Activated CD4-positive, CD25-positive, alpha-beta regulatory T cell treated with anti-CD3 and anti-CD28 coated beads, Interleukin-2, amount 50 U/mL, for 24 hours (primary cell): Measurements from ENCODE around the gene MSLN.
"Not testable (repeated sequence)": the region's sequence is repeated elsewhere in the genome, so short reads cannot be mapped to it uniquely, and the experiment has no call there.

Source experiments
- ATAC-seq, 2 donors: fragments of 150-1000 bp; cut with Tn5 transposase; one replicate each; pipeline ENCODE4 v1.10.0; 2021; ENCODE audit warnings: mild to moderate bottlenecking in 1 of 2, moderate library complexity in 1 of 2

Gene MSLN

DNA sequence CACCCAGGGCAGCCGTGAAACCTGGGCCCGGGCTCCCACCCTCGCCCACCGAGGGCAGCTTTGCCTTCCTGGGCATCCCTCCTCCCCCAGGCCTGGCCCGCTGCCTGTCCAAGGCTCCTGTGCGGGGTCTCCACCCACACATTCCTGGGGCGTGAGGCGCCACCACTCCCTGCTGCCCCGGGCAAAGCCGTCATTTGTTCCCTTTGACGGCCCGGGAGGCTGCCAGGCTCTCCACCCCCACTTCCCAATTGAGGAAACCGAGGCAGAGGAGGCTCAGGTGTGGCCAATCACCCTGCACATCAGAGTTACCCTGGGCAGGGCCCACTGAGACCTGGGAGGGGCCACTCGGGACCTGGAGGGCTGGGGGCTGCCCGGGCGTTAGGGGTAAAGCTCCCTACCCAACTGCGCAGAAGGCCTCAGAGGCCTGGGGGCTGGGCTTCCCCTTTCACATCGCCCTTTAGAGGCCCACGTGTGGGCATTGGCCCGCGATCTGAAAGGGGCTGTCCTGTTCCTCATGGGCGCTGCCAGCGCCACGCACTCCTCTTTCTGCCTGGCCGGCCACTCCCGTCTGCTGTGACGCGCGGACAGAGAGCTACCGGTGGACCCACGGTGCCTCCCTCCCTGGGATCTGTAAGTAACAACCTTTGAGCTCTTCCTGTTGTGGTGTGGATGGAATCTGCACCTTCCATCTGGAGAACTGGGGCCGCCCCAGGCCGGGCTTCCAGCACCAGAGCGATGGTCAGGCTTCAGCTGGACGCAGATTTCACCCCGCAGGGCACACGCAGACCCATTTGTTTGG, at the start of gene MSLN:
TSS of gene MSLN (plus strand) at position 190 of the 799 bp plus-strand sequence. CDS start 1,947 bp downstream, outside the sequence.
- ATAC-seq = no peak

DNA sequence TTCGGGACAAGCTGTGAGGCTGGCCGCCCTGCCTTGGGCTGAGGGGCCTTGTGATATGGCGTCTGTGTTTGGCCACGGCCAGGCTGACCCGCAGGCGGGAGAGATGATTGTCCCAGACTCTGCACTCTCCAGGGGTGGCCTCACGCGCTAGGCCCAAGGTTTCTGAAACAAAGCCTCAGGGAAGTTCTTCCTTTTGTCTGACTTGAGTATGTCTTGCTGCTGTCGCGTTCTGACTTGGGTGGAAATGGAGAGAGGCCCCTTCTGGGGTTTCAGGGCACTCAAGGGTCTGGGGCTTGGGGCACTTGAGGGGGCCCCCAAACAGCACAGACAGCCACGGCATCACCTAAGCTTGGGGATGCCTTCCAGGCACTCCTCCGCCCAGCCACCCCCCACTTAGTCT, 49.5 kb upstream of the MSLN start:
- ATAC-seq = no peak

DNA sequence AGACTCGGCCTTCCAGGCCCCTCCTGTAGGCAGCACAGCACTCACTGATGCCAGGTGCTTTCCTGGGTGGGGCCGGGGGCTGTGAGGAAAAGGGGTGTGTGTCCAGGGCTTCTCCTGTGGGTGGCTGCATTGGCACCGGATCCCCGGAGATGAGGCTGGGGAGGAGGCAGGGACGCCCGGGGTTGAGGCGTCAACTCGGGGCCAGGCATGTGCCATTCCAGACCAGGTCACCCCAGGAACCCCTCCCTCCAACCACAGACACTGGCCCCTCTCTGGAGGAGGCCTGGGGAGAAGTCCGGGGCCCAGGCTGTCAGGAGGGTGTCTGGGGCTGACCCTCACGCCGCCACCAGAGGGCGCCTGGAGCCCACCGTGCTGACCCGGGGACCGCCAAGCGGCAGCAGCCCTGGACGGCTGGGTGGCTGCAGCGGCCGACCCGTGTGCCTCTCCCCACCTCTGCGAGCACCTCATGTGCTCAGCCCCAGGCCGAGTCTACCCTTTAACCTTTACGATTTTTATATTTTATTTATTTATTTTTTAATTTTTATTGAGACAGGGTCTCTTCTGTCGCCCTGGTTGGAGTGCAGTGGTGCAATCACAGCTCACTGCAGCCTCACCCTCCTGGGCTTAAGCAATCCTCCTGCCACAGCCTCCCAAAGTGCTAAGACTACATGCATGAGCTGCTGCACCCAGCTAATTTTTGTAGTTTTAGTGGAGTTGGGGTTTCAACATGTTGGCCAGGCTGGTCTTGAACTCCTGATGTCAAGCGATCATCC, 48.8 kb upstream of the MSLN start:
- ATAC-seq = peak; percentile 64 to 66

DNA sequence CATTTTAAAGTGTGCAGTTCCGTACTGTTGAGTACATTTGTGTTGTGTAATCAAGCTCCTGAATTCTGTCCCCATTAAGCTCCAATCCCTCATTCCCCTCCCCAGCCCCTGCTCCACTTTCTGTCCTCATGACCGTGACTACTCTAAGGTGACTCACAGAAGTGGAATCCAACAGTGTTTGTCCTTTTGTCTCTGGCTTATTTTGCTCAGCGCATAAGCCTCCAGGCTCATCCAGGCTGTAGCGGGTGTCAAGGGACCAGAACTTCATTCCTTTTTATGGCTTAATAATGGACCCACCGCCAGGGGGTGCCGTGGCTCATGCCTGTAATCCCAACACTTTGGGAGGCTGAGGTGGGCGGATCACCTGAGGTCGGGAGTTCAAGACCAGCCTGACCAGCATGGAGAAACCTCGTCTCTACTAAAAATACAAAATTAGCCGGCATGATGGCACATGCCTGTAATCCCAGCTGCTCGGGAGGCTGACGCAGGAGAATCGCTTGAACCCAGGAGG, 47.7 kb upstream of the MSLN start:
- not testable (repeated sequence) for ATAC-seq

DNA sequence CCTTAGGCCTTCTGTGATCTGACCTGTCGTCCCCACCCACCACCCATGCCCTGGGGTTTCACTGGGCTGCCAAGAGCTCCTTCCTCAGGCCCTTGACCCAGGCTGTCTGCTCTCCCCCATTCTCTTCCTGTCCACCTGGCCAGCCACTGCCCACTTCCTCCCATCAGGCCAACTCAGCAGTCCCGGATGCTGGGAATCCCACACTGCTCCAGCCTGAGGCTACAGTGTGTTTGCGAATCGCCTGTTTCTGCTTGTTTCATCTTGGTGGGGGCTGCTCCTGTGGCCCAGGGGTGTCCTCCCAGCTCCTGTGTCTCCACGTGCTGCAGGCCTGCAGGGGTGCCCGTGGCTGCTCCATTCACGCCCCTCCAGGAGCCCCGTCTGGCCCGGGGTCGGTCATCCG, 46.5 kb upstream of the MSLN start:
- ATAC-seq = no peak

DNA sequence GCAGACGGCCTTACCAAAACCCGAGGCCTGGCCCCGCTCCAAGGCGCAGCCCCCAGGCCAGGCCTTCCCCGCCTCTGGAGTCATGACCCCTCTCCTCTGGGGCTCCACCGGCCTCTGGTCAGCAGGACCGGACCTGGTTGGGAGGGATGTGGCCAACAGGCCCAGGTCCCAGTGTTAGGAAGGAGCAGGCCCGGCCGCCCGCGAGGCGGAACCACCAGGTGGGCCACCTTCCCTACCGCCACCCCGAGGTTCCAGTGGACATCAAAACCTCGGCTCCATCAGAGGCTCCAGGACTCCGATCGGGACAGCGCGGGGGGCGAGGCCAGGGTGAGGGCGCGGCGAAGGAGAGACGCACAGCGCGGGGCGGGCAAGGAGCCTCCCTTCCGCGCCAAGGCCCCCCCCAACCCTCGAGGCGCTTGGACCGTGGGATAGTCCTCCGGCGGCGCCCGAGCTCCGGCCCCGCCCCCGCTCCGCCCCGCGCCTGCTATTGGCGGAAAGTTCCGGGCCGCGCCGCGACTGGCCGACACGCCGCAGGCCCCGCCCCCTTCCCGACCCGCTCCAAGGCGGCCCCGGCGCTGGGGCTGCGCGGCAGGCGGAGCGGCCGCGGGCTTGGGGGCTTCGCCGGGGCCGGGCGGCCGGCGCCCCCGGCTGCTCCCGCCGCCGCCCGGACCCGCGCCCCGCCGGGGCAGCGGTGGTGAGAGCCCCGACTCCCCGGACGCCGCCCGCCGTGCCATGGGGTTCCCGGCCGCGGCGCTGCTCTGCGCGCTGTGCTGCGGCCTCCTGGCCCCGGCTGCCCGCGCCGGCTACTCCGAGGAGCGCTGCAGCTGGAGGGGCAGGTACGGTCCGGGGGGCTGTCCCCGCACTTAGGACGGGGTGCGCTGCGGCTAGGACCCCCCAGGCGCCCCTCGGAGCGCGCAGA, 45.7 kb upstream of the MSLN start, which contains the start of gene METRN:
TSS of gene METRN (plus strand) at position 561 of the 919 bp plus-strand sequence. CDS start at position 733, 172 bp downstream.
- ATAC-seq = peak; percentile 86 to 89

DNA sequence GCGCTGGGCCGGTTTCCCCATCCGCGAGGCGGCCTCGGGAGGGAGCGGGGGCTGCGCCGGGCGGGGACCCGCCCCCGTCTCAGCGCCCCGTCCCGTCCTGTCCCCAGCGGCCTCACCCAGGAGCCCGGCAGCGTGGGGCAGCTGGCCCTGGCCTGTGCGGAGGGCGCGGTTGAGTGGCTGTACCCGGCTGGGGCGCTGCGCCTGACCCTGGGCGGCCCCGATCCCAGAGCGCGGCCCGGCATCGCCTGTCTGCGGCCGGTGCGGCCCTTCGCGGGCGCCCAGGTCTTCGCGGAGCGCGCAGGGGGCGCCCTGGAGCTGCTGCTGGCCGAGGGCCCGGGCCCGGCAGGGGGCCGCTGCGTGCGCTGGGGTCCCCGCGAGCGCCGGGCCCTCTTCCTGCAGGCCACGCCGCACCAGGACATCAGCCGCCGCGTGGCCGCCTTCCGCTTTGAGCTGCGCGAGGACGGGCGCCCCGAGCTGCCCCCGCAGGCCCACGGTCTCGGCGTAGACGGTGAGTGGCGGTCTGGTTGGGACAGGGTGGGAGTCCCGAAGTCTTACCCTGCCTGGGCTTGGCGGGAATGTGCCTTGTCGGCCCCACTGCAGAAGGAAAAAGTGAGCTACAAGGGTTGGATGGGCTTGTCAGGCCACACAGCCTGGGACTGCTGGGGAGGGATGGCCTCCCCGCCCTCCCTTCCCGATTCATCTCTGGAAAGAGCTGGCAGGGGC, 44.9 kb upstream of the MSLN start:
- peak; percentile 20 to 21 for ATAC-seq

DNA sequence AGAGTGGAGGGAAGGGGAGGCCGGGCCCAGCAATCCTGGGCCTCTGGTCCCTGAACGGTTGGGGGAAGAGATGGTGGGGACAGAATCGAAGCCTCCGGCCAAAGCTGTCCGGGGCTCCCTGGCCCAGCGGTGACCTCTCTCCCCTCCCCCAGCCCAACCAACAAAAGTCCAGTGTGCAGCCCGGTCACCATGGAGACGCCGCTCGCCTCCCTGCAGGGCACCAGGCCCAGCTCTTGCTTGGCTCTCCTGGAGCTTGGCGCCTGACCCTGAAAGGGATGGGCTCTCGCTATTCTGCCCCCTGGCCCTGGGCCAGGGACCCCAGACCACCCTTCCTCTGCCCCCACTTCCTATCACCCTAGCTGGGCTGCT, 44.4 kb upstream of the MSLN start:
- no peak for ATAC-seq

DNA sequence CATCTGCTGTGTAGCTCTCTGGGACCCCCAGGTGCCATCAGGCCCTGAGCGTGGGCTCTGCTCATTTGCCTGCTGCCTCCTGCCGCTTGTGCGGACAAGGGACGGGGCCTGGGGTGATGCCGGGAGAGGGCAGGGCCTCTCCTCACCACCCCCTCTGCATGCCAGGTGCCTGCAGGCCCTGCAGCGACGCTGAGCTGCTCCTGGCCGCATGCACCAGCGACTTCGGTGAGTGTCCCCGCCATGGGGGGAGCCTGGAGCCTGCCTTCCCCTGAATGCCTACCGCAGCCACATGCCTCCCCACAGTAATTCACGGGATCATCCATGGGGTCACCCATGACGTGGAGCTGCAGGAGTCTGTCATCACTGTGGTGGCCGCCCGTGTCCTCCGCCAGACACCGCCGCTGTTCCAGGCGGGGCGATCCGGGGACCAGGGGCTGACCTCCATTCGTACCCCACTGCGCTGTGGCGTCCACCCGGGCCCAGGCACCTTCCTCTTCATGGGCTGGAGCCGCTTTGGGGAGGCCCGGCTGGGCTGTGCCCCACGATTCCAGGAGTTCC, 43.7 kb upstream of the MSLN start:
- ATAC-seq = no peak

DNA sequence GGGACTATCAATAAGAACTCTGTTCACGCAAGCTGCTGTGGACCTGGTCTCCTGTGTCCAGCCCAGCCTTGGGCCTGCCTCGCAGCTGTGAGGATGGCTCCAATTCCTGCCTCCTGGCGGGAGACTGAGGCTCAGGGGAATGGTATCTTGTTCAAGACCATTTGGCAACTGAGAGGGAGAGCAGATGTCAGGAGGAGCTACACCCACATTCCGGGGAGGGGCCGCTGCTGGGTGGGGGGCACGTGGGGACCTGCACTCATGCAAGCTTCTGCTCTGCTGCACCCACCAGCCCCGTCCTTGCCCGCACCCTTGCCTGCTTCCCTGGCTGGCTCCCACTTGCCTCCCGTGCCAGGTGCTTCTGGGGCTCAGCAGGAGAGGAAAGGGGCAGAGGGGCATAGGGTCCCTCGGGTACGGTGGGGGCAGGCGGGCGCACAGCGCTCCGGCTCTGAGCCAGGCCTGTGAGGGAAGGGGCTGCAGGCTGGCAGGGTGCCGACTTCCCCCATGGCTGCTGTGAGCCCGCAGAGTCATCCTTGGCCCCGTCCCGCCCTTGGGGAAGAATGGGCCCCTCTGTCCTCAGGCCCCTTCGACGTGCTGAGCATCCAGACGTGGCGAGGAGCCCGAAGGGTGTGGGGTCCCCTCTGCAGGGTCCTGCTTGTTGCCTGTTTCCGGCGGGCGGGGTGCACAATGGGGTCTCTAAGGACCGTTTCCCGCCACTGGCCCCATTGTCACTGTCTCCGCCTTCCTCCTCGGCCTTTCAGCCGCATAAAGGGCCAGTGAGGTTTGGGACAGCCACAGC, 42.9 kb upstream of the MSLN start:
- ATAC-seq = no peak

DNA sequence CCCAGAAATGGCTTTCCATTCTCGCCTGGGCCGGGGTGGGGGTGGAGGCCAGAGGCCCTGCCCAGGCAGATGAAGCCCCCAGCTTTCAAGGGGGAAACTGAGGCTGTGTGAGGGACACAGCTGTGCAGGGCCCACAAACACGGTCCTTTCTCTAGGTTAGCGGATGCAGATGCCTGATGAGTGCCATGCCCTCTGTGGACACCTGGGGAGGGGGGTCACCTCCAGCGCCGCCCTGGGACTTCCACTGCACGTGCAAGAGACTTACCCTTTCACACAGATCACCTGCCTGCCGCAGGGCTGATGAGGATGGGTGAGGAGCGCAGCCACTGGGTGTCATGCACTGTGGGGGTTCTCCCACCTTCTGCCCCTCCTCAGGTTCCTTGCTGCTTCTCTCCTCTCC, 42.1 kb upstream of the MSLN start:
- ATAC-seq = no peak

DNA sequence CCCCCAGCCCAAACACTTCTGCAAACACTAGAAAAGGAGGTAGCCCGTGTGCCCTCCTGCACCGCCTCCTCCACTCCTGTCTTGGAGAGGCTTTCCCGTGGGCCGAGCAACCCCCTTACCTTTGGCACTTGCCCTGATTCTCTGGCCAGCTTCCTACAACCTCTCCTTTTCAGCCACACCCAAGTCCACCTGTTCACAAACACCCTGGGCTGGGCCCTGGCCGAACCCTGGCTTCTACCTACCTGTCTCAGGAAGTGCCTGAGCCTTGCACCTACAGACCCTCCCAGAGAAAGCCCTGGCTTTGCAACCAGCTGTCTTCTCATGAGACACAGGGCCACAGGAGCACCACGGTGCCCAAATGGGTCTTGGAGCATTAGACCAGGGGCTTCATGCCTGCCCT, 41.6 kb upstream of the MSLN start:
- ATAC-seq = no peak

DNA sequence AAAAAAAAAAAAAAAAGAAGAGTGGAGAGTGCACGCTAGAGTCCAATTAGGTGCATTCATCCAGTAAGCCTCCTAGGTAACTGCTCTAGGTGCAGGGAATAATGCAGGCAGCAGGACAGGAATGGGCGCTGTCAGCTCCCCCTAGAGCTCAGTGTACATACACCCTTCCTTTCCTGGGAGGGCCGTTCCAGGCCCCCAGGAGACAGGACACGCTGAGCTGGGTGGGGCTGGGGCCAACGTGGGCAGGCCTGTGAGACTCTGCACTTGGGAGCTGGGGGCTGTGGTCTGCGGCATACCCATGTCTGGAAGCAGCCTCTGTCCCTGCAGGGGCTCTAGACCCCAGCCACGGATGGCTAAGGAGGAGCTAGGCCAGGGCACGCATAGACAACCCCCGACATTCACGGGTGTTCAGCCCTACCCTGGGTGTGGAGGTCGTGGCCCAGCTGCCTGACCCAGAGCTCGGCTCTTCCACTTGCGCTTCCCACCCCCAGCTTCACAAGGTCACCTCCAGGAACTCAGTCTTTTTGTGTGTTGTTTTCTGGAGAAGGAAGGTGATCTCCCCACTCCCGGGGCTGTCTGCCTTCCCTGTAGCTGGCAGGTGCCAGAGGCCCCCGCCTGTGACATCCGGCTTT, 40.6 kb upstream of the MSLN start:
- ATAC-seq = no peak

DNA sequence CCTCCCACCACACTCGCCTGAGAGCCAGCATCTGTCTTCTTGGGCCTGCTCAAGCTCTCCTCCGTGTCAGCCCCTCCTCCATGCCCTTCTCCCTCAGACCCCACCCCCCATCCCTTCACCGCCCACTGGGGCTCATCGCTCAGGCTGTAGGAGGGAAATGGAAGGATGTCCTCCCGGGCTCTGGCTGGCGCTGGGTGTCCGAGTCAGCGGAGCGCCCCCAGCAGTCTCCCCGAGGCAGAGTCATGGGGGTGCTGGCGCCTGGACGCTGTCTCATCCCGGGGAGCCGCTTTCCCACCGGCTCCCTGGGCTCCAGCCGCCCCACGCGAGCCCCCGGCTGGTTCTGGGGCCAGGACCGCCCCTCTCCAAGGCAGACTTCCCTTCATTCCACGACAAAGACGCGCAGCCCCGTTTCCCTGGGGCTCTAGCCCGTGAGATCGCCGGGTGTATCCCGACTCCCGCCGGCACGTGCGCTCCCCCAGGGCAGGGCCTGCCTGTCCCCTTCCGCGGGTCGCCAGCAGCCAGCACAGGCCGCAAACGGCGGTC, 40.0 kb upstream of the MSLN start:
- peak; percentile 19 to 25 for ATAC-seq

DNA sequence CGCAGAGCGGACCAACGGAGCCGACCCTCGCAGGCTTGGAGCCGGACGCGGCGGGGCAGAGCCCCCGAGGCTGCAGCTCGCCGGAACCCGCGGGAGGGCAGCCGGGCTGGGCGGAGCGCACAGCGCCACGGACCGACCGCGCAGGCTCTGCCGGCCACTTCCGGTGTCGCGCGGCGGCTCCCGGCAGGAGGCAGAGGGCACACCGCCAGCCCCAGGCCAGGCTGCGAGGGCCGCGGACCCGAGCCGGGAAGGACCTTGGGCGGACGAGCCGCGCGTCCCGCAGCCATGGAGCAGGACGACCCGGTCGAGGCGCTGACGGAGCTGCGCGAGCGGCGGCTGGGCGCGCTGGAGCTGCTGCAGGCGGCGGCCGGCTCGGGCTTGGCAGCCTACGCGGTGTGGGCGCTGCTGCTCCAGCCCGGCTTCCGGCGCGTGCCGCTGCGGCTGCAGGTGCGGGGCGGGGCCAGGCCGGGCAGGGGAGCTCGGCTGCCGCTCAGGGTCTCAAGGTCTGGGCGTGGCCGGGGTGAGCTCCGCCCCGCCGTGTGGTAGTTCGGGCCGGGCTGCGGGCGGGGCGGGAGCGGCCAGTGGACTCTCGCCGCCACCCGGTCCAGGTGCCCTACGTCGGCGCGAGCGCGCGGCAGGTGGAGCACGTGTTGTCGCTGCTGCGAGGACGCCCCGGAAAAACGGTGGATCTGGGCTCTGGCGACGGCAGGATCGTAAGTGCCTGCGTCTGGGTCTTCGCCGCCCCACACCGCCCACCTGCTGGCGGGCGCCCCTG, 39.4 kb upstream of the MSLN start, which contains the start of gene ANTKMT:
TSS of gene ANTKMT (plus strand) at position 157 of the 775 bp plus-strand sequence. CDS start at position 286, 129 bp downstream.
- ATAC-seq = peak; percentile 82 to 83

DNA sequence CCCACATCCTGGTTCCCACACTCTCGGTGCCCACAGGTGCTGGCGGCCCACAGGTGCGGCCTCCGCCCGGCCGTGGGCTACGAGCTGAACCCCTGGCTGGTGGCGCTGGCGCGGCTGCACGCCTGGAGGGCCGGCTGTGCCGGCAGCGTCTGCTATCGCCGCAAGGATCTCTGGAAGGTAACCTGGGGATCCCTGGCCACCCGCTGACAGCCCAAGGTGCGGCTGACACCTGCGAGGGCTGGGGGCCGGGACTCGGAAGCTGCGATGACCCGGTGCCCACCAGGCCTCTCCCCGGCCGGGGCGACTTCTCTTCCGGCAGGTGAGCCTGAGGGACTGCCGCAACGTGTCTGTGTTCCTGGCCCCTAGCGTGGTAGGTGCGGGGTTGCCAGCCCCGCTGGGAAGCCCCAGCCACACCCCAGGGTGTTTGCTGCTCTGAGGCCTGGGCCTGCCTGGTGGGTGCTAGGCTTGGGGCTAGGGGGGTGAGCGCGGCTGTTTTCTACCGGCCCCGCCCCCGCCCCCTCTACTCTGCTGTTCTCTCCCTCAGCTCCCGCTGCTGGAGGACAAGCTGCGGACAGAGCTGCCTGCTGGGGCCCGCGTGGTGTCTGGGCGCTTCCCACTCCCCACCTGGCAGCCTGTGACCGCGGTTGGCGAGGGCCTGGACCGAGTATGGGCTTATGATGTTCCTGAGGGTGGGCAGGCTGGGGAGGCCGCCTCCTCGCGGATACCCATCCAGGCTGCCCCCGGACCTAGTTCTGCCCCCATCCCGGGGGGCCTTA, 38.6 kb upstream of the MSLN start:
- ATAC-seq = peak in 1 of 2 donors; percentile 0

DNA sequence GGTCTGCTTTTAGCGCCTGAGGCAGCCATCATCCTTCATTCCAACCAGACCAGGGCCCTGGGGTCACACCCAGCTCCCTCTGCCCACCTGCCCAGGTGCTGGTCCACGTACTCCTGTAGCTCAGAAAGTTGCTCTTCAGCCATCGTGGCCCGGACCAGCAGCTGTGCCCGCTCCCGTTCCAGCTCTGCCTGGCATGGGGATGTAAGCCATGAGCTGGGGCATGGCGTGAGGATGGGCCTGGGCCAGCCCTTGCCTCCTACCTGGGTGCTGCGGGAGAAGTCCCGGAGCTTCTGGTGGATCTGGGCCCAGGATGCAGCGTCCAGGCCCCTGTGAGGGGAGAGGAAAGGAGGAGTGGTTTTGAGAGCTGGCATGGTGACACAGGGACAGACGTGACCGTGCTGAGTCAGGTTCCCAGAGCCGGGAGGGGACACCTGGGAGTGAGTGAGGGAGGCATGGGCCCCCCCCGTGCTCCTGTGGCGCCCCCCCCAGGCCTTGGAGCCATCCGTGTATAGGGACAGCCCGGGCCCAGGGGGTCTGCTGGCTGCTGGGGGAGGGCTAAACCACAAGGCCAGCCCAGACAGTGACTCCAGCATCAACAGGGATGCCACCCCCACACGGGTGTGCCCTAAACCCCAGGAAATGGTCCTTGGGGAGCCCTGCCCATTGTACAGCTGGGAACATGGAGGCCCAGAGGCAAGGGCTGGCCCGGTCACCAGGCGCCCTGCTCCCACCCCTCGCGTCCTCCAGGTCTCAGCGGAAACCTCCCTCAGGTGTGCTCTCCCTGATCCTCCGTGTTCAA, 37.5 kb upstream of the MSLN start:
- ATAC-seq = no peak
